Stromal cell of bone marrow (primary cell): ENCODE results near the gene CLEC16A.
"Not testable (repeated sequence)": the region's sequence is repeated elsewhere in the genome, so short reads cannot be mapped to it uniquely, and the experiment has no call there.

Source experiments
- DNase-seq: peaks from one replicate; pipeline ENCODE4 v3.0.0-alpha.2; 2012; ENCODE audit warnings: low read depth

CLEC16A gene

GRCh38 chr16:11103301-11103700, 158.9 kb downstream of the CLEC16A start:
- not testable (repeated sequence) for DNase-seq

GRCh38 chr16:11104168-11105037, 160.0 kb downstream of the CLEC16A start:
- no peak for DNase-seq

GRCh38 chr16:11105038-11105903, 160.9 kb downstream of the CLEC16A start:
- peak; percentile 75 for DNase-seq

DNA sequence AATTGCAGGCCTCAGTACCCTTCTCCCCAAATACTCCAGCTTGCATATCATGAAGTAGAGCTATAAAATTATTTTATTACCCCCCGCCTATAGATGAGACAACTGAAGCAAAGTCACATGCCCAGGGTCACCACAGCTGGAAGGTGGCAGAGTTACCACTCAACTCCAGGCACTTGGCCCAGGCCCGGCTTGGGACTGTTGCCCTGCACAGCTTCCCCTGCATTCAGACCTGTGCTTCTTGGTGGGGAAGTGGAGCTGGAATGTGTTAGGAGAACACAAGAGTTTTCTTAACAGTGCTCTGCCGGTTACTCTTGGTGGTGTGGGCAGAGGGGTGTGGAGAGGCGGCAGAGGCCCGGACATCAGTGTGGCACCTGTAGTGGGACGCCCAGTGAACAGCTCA, 162.4 kb downstream of the CLEC16A start:
- no peak for DNase-seq

GRCh38 chr16:11107780-11108465, 163.6 kb downstream of the CLEC16A start:
- no peak for DNase-seq

DNA sequence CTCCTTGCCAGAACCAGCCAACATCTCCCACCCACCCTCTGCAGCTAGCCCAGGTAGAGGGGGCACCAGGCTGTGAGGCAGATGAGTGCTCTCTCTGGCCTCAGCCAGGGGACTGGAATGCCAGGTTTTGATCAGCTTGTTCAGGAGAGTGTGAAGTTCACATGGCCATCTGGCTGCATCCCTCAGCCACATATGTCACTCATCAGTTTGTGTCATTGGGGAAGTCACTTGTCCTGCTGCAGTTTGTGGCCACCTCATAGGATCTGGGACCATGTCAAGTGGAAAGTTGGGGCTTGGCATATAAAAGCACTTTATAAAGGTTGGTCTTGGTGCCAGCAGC, 164.1 kb downstream of the CLEC16A start:
- no peak for DNase-seq

- DNase-seq = no peak
Measured at GRCh38 chr16:11109566-11109965, 165.2 kb downstream of the CLEC16A start.

- no peak for DNase-seq
Measured at GRCh38 chr16:11111150-11111549, 166.8 kb downstream of the CLEC16A start.

GRCh38 chr16:11111856-11112634, 167.7 kb downstream of the CLEC16A start:
- DNase-seq = no peak

DNA sequence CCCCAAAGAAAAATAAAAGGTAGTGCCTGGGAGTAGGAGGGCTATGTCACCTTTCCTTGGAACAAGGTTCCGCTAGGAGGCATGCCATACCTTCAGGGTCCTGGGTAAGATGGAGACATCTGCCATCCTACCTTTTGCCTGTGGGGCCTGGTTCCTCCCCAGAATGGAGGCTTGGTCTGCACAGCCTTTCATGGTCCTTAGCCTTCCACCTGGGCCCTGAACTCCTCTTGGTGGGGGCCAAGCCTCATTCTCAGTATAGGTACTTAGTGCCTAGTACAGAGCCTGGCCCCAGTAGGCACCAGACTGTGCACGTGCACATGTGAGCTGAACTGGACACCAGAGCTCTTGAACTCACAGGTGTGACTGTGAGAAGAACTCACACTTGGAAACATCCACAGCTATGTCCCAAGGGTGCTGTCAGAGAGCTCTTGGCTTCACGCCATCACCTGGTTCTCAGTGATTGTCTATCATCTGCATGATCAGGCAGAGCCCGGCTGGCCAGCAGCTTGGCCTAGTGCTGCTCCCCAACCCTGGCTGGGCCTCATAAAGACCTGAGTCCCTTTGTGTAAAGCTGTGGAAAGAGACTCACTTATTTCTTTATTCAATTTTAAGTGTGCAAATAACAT, 168.5 kb downstream of the CLEC16A start:
- DNase-seq = no peak

- DNase-seq = no peak
Measured at GRCh38 chr16:11114366-11115164, 170.2 kb downstream of the CLEC16A start.

DNA sequence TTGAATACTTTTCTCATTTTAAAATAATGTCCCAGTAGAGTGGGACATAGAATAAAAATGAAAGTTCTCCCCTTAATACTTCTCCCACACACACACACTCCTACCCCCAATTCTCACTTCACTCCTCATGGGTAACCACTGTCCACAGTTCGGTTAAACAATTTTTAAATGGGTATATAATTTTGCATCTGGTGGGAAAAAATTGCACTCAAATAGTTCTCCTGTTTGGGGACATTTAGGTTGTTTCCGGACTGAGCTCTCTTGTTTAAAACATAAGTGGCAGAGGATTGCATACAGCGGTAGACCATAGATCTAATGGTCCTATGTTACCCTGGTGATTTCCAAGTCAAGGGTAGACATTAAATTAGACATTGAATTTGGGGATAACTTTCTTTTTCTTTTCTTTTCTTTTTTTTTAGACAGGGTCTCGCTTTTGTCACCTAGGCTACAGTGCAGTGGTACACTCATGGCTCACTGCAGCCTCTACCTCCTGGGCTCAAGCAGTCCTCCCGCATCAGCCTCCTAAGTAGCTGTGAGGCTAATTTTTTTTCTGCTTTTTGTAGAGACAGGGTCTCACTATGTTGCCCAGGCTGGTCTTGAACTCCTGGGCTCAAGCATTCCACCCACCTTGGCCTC, 173.3 kb downstream of the CLEC16A start:
- no peak for DNase-seq

- DNase-seq = no peak
Measured at GRCh38 chr16:11118479-11118878, 174.1 kb downstream of the CLEC16A start.

GRCh38 chr16:11121083-11121608, 176.8 kb downstream of the CLEC16A start:
- no peak for DNase-seq

DNA sequence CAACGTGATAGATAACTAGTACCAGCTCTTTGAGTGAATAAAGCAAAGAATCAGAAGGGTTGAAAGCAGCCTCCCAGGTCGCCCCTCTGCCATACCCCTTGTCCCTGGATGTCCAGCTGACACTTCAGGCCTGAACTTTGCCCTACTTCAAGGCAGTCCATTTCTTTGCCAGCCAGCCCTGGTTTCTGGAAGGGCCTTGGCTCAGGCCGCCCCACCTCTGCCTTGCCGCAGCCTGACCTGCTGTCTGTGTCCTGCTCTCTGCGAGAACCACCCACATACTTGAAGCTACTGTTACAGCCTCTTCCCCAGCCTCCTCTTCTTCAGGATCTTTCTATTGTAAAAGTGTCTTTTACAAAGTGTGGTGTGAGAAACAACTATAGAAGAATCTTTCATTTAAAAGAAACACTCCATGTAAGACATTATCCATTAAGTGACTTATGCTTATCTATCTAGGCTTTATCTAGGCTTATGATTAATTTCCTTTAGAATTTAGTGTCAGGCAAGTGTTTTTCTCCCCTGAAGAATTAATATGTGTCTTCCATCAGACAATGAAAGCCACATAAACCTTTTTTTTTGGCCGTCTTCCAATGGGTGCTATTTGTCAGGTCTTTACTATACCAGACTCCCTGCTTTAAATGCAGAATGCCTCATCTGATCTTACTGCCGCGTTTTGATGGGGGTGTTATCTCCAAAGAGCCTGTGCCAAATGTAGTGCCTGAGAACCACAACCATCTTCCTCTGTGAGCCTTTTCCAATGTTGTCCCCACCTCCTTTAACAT, 177.7 kb downstream of the CLEC16A start:
- no peak for DNase-seq

DNA sequence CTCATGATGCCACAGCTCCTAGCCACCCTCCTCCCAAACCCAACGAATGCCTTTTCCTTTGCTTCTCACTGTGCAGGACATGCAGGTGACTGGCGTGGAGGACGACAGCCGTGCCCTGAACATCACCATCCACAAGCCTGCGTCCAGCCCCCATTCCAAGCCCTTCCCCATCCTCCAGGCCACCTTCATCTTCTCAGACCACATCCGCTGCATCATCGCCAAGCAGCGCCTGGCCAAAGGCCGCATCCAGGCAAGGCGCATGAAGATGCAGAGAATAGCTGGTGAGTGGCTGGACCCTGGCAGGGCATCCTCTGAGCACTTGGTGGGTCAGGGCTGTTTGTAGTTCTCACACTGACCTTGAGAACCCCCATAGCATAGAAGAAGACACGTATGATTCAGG, 179.3 kb downstream of the CLEC16A start:
- no peak for DNase-seq

GRCh38 chr16:11125936-11126335, 181.6 kb downstream of the CLEC16A start:
- DNase-seq = no peak

- DNase-seq = no peak
Measured at GRCh38 chr16:11126399-11127054, 182.2 kb downstream of the CLEC16A start.
